OCI-LY3 (cell line): Measurements from ENCODE around the gene CNTN5.

Experiments
- EZH2phosphoT487 ChIP-seq: fragments of 200-600 bp; shearing (Covaris generic); IDR thresholded peaks from 2 replicates; pipeline ENCODE4 v1.6.1; 2018; ENCODE audit warnings: antibody characterized with exemption, mixed run types, low read depth
- TF ChIP-seq, protein P1 (sequence below): fragments of 200-600, 300-600 bp; sonication (generic); IDR thresholded peaks from 2 replicates; pipeline ENCODE4 v1.5.1; 2014; ENCODE audit warnings: antibody characterized with exemption, low read length, low read depth

DNA sequence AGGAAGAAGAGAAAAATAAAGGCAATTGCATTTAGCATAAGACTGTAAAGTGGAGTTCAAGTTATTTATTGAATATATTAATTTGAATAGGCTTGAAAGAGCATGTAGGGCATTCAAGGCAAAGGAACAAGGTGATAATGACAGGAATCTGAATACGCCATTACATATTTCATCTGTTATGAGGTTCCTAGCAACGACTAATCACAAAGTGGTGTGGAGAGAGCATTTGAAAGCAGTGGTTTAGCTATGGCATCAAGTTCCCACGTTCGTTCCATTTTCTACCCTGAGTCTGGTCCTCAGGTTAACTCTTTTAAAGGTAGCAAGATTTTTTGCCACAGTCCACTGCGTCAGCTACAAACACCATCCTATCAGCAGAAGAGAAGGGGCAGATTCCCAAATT is 59.4 kb downstream of the CNTN5 start:
- TF ChIP-seq, protein P1, sequence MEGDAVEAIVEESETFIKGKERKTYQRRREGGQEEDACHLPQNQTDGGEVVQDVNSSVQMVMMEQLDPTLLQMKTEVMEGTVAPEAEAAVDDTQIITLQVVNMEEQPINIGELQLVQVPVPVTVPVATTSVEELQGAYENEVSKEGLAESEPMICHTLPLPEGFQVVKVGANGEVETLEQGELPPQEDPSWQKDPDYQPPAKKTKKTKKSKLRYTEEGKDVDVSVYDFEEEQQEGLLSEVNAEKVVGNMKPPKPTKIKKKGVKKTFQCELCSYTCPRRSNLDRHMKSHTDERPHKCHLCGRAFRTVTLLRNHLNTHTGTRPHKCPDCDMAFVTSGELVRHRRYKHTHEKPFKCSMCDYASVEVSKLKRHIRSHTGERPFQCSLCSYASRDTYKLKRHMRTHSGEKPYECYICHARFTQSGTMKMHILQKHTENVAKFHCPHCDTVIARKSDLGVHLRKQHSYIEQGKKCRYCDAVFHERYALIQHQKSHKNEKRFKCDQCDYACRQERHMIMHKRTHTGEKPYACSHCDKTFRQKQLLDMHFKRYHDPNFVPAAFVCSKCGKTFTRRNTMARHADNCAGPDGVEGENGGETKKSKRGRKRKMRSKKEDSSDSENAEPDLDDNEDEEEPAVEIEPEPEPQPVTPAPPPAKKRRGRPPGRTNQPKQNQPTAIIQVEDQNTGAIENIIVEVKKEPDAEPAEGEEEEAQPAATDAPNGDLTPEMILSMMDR: no peak
- no peak for TF ChIP-seq EZH2phosphoT487
